T-helper 1 cell treated with Interleukin-12 subunit alpha and Interleukin-12 subunit beta and Interleukin-4 antibody, amounts not matched to agents 30 μg/mL and 1 μg/mL, for 36 hours (primary cell): ENCODE measurements around the gene MKI67.
A peak's percentile ranks its signal among the peaks of the same experiment; 100 is the strongest.

Experiments
- H3K27ac Mint-ChIP-seq: one replicate; pipeline ENCODE4 v1.8.0; 2021; ENCODE audit warnings: mild to moderate bottlenecking, mixed read lengths
- H3K27me3 Mint-ChIP-seq: one replicate; pipeline ENCODE4 v1.8.0; 2021; ENCODE audit warnings: low read depth, mixed read lengths
- H3K36me3 Mint-ChIP-seq: one replicate; pipeline ENCODE4 v1.8.0; 2021; ENCODE audit warnings: low read depth, mixed read lengths
- H3K4me1 Mint-ChIP-seq: one replicate; pipeline ENCODE4 v1.8.0; 2021; ENCODE audit warnings: low read depth, mixed read lengths
- H3K4me3 Mint-ChIP-seq: one replicate; pipeline ENCODE4 v1.8.0; 2021; ENCODE audit warnings: mild to moderate bottlenecking, moderate library complexity, mixed read lengths
- H3K9me3 Mint-ChIP-seq: one replicate; pipeline ENCODE4 v1.8.0; 2021; ENCODE audit warnings: mixed read lengths

Gene MKI67

DNA sequence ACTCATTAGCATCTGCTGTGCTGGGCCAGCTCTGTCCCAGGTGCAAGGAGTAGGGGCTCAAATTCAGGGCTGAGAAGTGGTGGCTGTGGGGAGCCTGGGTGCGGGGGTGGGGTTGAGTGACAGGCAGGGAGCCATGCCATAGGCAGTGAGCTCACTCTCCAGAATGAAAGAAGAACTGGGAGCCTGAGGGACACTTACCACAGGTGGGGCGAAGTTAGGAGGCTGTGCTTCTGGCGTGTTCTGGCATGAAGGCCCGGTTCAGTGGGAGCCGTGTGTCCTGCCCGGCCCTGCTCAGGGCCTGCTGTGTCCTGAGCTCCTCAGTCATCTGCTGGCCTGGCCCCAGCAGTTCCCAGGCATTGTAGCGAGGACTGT, 62.5 kb downstream of the MKI67 start:
- H3K36me3 Mint-ChIP-seq, result peaks cover 47% of the 10 kb centered on the region
- H3K4me3 Mint-ChIP-seq, result peak overlapping the region; percentile 66
- H3K4me1 Mint-ChIP-seq, result peaks cover 51% of the 10 kb centered on the region
- H3K9me3 Mint-ChIP-seq, result no peaks in the 10 kb centered on the region
- H3K27ac Mint-ChIP-seq, result peak overlapping the region; percentile 91
- no peaks in the 10 kb centered on the region for H3K27me3 Mint-ChIP-seq

DNA sequence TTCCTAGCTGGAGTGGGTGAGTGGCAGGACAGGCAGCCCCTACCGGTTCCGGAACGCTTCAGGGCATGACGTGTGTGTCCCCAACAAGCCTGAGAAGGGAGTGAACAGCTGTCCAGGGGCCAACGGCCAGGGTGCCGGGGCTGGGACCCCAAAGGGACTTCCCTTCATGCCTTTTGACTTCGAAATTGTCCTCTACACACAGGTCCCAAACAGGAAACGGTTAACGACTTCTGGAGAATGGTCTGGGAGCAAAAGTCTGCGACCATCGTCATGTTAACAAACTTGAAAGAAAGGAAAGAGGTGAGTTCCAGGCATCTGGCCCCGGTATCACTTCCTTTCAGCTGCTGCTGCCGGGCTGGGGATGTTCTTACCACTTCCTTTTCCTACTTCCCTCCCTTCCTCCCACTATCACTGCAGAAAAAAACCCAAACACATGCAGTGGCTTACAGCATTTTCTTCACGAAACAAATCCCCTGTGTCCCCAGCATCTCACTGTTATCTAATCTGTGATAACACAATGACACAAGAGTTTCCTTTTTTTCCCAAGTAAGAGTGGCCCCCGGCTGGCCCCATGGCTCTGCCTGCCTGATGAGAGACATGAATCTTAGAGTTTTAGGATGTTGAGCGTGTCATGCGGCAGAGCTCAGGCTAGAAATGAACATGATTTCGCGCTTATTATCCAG, 63.2 kb downstream of the MKI67 start:
- Mint-ChIP-seq H3K36me3 (peaks cover 47% of the 10 kb centered on the region), H3K4me1 (peaks cover 51% of the 10 kb centered on the region), H3K27me3 (no peaks in the 10 kb centered on the region), H3K9me3 (no peaks in the 10 kb centered on the region), H3K27ac (peak overlapping the region; percentile 91), H3K4me3 (peak overlapping the region; percentile 66)

DNA sequence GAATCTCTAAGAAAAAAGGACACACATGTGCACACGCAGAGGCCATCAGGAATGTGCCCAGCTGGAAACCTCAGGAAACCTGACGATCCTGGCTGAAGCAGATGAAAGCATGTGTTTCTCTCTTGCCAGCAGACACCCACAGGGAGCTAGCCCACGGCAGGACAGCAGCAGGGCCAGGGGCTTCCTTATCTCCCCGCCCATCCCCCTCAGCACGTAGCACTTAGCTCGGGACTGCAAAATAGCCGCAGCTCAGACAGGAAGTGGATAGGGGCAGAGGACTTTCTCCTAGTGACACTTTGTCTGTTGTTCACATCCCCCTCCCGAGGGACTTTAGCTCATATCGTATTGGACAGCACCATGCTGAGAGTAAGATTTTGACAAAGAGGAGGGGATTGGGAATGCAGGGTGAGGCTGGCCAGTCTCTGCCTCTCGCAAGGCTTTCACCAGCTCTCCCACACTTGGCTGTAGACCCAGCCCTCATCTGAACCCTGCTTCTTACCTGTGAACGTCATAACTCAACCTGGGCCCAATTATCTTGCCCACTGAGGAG, 63.8 kb downstream of the MKI67 start:
- H3K36me3 Mint-ChIP-seq, result peaks cover 48% of the 10 kb centered on the region
- H3K27ac Mint-ChIP-seq, result peak overlapping the region; percentile 91
- H3K27me3 Mint-ChIP-seq, result no peaks in the 10 kb centered on the region
- peaks cover 51% of the 10 kb centered on the region for H3K4me1 Mint-ChIP-seq
- peak overlapping the region; percentile 66 for H3K4me3 Mint-ChIP-seq
- no peaks in the 10 kb centered on the region for H3K9me3 Mint-ChIP-seq

DNA sequence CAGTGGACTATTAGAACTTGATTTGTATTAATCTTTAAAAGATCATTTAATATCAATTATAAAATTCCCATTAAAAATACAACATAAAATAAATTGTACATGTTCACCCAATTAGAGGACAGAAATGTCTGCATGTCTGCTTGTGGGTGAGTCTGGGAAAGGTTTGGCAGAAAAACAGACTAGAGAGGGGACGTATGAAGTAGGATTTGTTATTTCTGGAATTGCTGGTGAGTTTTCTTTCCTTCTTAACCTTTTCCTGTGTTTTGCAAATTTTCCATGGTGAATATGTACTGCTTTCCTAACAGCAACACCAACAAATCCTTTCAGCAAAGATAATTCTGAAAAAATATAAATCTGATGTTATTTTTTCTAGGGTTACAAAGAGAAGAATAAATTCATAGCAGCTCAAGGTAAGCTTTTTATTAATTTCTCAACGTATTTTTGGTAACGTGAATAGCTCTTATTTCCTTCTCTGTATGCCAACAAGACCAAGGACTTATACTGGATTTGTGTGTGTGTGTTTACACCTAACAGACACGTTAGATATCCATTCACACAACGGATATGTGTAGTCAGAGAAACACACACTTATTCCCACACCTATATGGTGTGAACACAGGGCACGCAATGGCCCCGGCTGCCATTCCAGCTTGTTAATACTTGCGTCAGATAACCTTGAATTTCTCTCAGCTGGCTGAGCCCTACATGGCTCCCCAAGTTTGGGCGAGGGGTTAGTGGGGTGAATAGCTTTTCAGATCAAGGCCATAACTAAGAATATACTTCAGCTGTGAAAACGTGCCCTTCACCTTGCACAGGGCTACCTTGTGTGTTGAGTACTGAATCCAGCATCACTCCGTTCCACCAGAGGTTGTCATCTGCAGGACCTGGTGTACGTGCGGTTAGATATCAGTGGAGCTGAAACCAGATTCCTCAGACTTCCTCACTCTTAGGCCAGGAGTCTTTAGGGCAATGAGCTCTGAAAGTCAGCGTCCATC, 64.6 kb downstream of the MKI67 start:
- Mint-ChIP-seq H3K9me3 (no peaks in the 10 kb centered on the region), H3K4me1 (peaks cover 44% of the 10 kb centered on the region), H3K27me3 (no peaks in the 10 kb centered on the region), H3K4me3 (no peak overlapping the region), H3K36me3 (peaks cover 41% of the 10 kb centered on the region), H3K27ac (peak overlapping the region; percentile 91)

DNA sequence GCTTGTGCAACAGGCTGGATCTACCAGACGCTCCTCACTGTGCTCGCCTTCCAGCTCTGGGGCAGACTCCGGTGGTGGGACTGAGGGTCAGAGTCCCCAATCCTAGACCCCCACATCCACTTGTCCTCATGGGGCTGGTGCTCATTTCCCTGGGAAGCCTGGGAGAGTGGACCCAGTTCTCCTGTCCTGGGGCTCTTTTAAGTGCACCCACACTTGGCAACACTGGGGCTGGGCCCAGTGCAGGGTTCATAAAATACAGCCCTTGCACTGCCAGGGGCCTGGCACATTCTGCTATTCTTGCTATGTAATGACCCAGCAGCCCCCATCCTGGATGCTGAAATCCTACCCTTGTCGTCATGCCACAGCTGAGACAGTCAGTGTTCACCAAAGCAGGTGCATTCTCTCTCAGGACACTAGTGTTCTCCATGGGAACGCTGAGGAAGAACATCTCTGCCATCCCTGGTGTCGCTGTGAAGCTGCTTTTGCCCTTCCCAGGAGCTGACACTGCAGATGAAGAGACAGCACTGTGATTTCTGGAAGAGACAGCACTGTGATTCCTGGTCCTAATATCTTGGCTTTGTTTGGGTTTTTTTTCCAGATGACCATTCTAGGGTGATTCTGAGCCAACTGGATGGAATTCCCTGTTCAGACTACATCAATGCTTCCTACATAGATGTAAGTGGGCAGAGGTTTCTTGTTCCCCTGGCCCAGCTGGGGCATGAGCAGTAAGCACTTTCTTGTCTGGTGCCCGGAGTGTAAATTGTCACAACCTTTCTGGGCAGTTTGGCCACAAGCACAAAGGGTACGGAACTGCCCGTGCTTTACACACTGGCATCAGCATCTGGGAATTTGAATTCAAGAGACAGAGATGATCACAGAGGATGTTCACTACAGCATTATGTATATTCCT, 65.6 kb downstream of the MKI67 start:
- Mint-ChIP-seq H3K9me3 (no peaks in the 10 kb centered on the region), H3K36me3 (peaks cover 42% of the 10 kb centered on the region), H3K4me1 (peaks cover 42% of the 10 kb centered on the region), H3K27me3 (no peaks in the 10 kb centered on the region), H3K4me3 (no peak overlapping the region), H3K27ac (no peak overlapping the region)

DNA sequence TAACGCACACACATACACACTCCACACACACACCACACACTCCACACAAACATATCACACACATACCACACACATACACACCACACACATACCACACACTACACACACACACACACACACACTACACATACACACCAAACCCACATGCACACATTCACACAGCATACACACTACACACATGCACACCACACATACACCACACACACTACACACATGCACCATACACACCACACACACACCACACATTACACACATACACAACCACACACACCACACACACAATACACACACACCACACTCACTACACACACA, 66.3 kb downstream of the MKI67 start:
- no peak overlapping the region for H3K4me3 Mint-ChIP-seq
- peaks cover 35% of the 10 kb centered on the region for H3K4me1 Mint-ChIP-seq
- H3K36me3 Mint-ChIP-seq, result peaks cover 42% of the 10 kb centered on the region
- H3K9me3 Mint-ChIP-seq, result no peaks in the 10 kb centered on the region
- H3K27ac Mint-ChIP-seq, result peak overlapping the region; percentile 16
- no peaks in the 10 kb centered on the region for H3K27me3 Mint-ChIP-seq

DNA sequence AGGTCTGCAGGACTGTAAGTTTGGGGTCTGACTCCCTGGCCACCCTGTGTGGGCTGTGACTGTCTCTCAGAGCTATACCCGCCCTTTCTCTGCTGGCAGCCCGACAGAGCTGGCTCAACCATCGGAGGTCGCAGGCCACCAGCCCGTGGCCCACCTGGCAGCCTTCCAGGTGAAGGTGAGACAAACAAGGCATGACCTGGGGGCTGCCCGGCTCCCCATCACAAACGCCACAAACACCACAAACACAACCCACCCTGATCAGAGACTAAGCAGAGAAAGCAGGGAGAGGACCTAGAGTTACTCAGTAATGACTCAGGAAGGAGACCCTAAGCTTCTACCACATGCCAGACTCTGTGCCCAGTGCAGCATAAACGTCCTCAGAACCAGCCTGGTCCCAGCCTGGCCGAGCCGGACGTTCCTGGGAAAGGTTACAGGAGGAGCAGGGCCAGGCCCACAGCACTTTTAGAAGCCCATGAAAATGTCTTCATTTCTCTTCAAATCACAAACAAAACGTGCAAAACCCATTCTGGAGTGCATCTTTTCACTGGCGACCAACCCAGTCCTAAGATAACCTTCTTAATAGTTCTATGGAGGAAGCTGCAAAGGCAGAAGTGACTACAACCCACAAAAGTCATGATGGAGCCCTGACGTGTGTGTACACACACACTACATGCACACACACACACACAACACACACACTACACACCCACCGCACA, 66.8 kb downstream of the MKI67 start:
- peaks cover 40% of the 10 kb centered on the region for H3K36me3 Mint-ChIP-seq
- peak overlapping the region; percentile 16 for H3K27ac Mint-ChIP-seq
- H3K27me3 Mint-ChIP-seq, result no peaks in the 10 kb centered on the region
- H3K4me1 Mint-ChIP-seq, result peaks cover 30% of the 10 kb centered on the region
- H3K9me3 Mint-ChIP-seq, result no peaks in the 10 kb centered on the region
- H3K4me3 Mint-ChIP-seq, result no peak overlapping the region

DNA sequence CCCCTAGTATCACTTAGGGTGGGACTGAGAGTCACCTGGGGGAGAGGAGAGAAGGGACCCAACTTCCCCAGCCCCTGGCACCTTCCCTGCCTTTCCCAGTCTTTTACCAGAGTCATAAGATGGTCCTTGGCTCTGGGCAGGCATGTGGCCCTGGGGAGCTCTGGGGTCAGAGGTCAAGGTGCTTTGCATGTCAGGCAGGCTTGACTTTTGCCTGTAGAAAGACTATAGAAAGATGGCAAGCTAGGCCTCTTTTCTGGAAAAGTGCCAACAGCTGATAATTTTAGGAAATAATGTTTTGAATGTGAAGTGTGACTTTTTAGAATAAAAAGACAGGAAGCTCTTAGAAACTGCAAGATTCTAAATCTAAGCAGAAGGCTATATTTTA, 67.5 kb downstream of the MKI67 start:
- Mint-ChIP-seq H3K27ac (no peak overlapping the region), H3K4me3 (no peak overlapping the region), H3K36me3 (peaks cover 43% of the 10 kb centered on the region), H3K9me3 (no peaks in the 10 kb centered on the region), H3K27me3 (no peaks in the 10 kb centered on the region), H3K4me1 (peaks cover 23% of the 10 kb centered on the region)

DNA sequence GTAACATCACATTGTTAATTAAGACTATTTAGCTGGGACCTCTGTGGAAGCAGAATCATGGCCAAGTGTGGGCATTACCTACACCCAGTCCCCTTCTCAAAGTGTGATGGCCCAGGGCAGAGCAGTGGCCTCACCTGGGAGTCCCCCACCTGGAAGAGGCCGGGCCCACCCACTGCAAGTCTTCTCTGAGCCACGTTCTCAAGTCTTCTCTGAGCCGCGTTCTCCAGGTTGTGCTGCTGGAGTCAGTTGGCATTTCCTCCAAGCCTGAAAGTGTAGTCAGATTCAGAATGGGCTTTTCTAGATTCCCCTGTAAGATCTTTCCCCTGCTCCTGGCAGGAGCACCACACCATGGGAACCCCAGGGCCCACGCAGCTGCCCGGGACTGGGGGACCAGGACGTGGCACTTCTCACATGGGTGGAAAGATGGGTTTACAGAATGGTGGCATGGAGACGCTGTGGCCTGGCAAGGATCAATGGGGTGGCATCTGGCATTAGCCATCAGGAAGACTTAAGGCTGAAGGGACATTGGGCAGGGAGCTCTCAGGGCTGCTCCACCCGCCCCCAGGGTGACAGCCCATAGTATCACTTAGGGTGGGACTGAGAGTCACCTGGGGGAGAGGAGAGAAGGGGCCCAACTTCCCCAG, 68.0 kb downstream of the MKI67 start:
- peaks cover 18% of the 10 kb centered on the region for H3K4me1 Mint-ChIP-seq
- no peaks in the 10 kb centered on the region for H3K9me3 Mint-ChIP-seq
- H3K27me3 Mint-ChIP-seq, result no peaks in the 10 kb centered on the region
- peak overlapping the region; percentile 23 for H3K27ac Mint-ChIP-seq
- no peak overlapping the region for H3K4me3 Mint-ChIP-seq
- H3K36me3 Mint-ChIP-seq, result peaks cover 41% of the 10 kb centered on the region

DNA sequence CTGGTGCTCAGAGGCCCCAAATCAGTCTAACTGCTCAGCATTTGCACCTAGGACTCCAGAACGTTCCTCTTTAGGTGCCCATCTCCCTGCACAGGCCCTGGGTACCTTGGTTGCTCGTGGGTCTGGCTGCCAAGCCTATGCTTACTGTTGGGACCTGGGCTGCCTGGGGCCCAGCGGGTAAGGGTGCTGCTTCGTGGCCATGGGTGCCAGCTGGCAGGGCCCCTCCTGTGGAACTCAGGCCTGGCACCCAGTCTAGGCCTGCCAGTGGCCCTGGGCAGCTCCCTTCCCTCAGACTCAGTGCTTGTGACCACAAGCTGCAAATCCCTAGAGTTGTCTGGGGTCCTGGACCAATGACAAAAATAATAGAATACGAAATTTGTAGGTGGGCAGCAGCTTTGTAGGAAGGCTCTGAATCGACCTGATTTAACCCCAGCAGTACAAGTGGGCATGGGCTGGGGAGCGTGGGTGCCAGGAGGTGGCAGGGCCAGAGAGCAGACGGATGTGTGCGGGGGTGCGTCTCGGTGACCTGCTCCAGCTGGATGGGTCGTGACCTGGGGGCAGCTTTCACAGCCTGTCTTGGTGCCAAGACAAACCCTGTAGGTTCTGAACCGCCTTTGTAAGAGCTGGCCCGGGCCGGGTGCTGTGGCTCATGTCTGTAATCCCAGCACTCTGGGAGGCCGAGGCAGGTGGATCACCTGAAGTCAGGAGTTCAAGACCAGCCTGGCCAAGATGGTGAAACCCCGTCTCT, 69.7 kb downstream of the MKI67 start:
- no peaks in the 10 kb centered on the region for H3K27me3 Mint-ChIP-seq
- H3K9me3 Mint-ChIP-seq, result no peaks in the 10 kb centered on the region
- peaks cover 7% of the 10 kb centered on the region for H3K4me1 Mint-ChIP-seq
- H3K4me3 Mint-ChIP-seq, result no peak overlapping the region
- H3K36me3 Mint-ChIP-seq, result peaks cover 47% of the 10 kb centered on the region
- no peak overlapping the region for H3K27ac Mint-ChIP-seq

DNA sequence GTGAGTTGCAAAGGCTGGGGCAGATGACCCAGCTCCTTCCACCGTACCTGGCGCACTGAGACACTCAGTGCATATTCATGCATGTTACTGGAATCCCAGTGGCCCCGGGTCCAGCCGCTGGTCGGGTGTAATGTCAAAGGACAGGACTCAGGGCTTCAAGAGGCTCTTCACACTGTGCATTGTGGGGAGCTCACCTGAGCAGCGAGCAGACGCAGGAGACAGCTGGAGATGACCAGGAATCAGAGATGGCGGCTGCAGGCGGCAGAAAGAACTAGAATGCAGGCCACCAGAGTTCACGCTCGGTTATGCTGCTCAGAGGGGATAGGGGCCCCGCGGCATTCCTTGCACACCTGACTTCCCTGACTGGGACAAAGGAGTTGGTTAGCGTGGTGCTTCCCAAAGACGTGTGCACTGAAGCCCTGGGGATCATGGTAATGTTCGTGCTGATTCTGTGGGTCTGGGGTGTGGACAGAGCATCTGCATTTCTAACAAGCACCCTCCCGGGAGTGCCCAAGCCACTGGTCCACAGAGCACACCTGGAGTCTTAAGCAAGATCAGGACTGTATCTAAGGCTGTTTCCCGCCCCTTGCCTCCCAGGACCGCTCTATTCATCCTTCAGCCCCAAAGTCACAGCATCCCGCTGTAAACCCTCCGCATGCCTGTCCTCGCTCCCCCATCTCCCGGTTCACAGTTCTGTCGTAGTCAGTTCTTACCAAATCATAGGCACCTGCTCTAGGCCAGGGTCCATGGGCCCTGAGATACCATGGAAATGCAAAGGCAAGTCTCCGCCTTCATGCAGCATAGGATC, 71.0 kb downstream of the MKI67 start:
- Mint-ChIP-seq H3K9me3 (no peaks in the 10 kb centered on the region), H3K4me3 (no peak overlapping the region), H3K27ac (no peak overlapping the region)

DNA sequence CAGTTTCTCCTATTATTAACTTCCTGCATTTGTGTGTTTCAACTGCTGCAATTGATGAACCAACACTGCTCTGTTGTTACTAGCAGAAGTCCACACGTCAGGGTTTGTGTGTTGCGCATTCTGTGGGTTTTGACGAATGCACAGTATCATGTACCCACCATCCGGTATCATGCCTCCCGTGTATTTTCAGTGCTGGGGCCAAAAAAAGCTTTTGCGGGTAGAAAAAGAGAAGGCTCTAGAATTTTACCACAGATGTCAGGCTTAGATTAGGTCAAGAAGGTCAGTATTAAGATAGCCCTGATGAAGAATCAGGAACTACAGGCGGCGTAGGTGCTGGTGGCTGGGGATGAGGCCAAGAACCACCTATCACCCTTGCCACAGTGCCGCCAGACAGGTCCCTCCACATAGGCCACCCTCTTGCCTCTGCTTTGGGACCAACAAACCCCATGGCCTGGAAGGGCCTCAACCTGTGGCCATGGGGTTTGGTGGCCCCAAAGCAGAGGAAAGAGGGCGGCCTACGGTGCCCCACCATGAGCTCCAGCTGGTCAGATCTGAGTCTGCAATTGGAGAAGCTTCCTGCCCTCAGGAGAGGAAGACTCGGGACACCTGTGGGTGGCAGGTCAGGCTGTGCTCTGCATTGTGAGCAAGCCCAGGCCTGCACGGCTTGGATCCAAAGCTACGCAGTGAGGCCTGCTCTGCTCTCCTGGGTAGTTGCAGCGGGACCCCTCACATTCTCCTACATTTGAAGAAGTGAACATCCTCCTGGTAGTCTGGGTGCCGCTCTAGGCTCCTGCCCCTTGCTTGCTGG, 71.9 kb downstream of the MKI67 start:
- peaks cover 57% of the 10 kb centered on the region for H3K36me3 Mint-ChIP-seq

More for the DNA sequence above, 71.0 kb downstream of the MKI67 start:
- H3K4me1 Mint-ChIP-seq, result peaks cover 16% of the 10 kb centered on the region
- no peaks in the 10 kb centered on the region for H3K27me3 Mint-ChIP-seq
- peaks cover 53% of the 10 kb centered on the region for H3K36me3 Mint-ChIP-seq

More for the DNA sequence above, 71.9 kb downstream of the MKI67 start:
- Mint-ChIP-seq H3K4me1 (peaks cover 25% of the 10 kb centered on the region), H3K27ac (no peak overlapping the region), H3K9me3 (no peaks in the 10 kb centered on the region), H3K4me3 (no peak overlapping the region), H3K27me3 (no peaks in the 10 kb centered on the region)
